Fibroblast of skin of back (primary cell): ENCODE data around the gene FIZ1.

Experiments
- DNase-seq: peaks from one replicate; pipeline ENCODE4 v3.0.0-alpha.2; 2013

The FIZ1 gene

DNA sequence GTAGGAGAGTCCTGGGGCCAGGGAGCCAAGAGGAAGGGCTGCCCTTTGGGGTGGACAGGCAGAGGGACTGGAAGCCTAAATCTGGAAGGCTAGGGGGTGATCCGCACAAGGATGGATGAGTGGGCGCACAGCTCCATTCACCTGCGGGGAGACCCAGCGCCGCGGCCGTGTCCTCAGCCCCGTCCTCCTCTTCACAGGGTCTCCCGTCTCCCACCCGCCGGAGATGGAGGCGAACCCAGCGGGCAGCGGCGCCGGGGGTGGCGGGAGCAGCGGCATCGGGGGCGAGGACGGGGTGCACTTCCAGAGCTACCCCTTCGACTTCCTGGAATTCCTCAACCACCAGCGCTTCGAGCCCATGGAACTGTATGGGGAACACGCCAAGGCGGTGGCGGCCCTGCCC is 14.1 kb upstream of the FIZ1 start:
- no peak for DNase-seq

DNA sequence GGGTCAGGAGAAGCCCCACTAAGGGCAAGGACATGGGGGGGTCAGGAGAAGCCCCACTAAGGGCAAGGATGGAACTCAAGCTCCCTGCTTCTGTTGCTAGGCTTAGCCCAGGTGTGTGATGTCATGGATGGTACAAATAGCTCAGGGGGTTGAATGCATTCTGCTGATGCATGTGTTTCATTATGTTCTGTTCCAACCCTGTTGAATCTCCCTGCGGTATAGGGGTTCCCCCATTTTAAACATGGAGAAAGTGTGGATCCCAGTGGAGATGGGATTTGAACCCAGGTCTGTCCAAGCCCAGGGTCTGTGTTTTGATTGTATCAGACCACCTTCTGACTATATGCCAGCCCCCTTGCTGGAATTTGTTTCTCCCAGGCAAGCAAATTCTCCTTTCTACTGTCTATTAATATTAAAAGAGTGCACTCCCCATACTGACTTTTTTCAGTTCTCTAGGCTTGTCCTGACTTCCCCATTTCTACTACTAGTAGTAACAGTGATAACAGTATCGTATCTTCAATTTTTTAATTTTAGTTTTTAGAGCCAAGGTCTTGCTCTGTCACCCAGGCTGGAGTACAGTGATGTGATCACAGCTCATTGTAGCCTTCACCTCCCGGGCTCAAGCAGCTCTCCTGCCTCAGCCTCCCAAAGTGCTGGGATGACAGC is 12.8 kb upstream of the FIZ1 start:
- no peak for DNase-seq

DNA sequence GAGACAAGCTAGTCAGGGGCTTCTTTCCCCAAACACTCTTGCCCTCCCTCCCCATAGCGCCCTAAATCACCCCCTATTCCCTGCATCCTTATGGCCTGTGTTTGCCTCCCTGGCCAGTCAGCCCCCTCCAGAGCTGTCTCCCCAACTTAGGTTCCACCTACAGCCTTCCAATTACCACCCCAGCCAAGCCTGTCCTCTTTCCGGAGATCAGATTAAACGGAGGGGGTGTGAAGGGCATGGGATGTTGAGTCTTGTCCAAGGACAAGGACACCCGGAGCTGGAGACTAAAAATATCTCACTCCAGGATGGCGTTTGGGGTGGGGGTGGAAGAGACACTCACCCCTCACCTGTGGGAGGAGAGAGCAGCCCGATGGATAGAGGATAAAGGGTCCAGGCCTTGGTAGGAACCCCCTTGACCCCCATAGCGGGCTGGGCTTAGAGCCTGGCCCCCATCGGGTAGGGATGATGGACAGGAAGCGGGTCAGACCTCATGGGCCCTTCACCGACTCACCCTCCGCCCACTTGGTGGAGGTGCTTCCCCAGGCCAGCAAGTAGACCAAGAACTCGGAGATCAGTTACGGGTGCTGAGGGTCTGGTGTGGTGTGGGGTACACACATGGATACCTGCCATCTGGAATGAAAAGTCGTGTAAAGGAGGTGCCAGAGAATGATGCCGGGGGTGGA is 12.1 kb upstream of the FIZ1 start:
- DNase-seq = no peak

DNA sequence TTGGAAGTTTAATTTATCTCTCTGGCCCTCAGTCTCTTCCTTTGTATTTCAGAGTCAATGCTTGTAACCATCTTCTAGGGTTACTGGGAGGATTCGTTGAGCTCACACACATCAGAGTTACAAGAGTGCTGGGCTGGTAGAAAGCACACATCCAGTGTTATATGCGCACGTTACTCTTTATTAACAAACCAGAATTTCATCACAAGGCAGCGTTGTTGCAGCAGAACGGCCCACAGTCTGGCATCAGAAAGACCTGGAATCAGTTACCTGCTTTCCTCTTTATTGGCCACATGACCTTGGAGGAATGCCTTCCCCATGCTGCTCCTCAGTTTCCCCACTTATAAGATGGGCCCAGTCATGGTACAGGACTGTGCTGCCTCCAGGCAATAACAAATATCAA is 10.0 kb upstream of the FIZ1 start:
- DNase-seq = no peak

DNA sequence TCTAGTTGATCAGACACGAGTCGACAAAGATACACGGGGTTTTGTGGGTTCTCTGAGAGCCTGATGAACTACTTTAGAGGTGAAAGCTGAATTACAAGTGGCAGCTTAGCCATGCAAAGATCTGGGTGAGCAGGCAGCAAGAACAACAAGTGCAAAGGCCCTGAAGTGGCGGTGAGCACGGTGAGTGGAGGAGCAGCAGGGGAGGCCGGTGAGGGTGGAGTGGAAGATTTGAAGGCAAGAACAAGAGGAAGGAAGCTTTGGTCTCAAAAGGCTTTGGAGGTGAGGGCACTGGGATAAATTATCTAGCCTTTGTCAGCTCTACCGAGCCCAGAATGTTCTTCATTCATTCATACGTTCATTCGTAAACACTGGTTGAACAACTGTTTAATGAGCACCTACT is 7.5 kb upstream of the FIZ1 start:
- no peak for DNase-seq

DNA sequence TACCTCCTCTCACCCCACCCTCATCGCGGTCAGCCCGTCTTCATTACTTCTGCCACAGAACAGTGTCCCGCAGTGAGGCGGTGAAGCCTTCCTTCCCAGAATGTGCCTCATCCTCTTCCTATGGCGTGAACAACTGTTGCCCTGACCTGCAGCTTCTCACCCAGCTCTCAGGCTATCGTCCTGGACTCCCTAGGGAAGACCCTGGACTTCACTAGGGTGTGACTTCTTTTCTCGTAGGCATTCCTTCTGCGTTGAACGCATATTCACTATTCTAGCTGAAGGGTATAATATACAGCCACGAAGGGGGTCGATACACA is 7.1 kb upstream of the FIZ1 start:
- no peak for DNase-seq

DNA sequence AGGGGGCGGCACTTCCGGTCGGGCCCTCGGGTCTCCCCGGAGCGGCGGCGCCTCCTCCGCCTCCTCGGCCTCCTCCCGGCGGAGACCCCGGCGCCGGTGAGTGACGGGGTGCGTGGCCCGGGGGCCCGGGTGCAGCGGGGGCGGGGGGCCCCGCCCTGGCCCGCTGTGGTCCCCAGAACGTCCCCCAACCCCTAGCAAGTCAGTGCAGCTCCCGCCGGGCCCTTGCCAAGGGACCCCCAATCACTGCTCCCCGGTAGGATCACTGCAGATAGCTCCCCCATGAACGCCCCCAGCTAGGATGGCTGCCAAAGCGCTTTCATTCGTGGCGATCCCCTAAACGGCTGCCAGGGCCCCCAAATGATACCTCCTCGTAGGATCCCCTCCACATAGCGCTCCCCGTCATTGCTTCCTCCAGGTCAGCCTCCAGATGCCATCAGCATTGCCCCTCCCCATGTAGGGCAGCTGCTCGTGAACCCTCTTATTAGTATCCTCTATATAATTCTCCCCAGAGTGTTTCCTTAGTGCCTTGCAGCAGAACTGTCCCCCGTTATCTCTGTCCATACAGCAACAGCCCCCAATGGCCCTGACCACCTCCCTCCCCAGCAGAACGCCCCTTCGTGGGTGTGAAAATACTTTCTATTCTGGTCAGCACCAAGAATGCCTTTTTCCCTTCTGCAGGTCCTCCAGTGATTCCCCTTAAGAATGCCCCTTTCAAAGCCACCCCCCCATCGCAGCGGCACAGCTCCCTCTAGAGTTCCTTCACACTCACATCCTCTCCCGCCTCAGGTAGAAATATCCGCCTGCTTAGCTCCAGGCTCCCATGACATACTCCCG is 6.5 kb upstream of the FIZ1 start, which contains the start of gene ZNF865:
ZNF865 (plus strand) TSS at position 11 of the 834 bp plus-strand sequence. CDS start 7,972 bp downstream, outside the sequence.
- DNase-seq = peak; percentile 85

DNA sequence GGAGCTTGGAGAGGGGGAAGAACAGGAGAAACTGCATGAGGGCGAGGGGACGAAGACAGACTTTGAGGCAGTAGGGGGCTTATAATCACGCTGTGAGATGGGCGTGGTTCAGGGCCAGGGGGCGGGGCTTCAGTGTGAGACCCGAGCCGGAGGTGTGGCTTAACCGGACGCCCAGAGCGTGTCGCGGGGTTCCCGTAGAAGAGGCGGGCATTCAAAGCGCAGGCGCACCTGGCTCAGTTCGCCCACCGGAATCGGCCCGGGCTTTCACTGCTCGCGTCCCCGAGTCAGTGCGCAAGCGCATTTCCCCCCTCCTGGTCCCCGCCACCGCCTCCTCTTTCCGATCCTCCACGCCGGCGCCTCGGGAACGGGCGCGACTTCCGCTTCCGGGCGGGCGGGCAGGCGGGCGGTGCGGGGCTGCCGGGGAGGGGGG is 5.9 kb upstream of the FIZ1 start:
- DNase-seq = peak; percentile 96

DNA sequence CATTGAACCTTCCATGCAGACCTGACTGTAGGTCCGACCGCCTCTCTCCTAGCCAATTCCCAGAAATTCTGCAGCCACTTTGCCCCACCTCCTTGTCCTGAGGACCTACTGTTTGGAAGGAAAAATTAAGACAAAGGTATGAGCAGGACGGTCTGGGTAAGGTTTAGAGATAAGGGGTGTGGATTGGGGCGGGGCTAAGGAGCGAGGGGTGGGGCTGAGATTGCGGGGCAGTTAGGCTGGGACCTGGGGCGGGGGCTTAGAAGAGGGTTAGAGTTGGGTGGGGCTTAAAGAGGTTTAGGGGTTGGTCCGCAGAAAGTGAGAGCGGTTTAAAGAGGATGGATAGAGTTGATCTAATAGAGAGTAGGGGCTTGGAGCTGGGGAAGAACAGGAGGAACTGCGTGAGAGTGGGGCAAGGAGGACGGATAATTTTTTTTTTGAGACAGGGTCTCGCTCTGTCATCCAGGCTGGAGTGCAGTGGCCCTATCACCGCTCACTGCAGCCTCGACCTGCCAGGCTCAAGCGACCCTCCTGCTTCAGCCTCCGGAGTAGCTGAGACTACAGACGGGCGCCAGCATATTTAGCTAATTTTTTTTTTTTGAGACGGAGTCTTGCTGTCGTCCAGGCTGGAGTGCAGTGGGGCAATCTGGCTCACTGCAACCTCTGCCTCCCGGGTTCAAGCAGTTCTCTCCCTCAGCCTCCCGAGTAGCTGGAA is 4.4 kb upstream of the FIZ1 start:
- no peak for DNase-seq

DNA sequence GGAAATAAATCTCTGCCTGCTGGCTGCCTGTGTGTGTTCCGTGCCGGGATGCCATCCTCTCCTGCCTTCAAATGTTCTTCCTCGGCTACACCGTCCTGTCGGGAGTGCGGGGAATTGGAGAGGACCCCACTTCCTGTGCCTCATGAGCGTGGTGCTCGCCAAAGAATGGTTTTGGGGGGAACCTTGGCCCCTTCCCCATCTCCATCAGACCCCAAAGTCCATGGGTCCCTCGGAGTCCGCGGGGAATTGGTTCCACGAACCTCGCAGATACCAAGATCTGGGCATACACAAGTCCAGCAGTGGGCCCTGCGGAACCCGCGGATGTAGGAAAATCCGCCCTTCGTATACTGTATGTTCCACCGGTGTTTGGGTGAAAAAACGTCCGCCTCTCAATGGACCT is 3.8 kb upstream of the FIZ1 start:
- DNase-seq = no peak

DNA sequence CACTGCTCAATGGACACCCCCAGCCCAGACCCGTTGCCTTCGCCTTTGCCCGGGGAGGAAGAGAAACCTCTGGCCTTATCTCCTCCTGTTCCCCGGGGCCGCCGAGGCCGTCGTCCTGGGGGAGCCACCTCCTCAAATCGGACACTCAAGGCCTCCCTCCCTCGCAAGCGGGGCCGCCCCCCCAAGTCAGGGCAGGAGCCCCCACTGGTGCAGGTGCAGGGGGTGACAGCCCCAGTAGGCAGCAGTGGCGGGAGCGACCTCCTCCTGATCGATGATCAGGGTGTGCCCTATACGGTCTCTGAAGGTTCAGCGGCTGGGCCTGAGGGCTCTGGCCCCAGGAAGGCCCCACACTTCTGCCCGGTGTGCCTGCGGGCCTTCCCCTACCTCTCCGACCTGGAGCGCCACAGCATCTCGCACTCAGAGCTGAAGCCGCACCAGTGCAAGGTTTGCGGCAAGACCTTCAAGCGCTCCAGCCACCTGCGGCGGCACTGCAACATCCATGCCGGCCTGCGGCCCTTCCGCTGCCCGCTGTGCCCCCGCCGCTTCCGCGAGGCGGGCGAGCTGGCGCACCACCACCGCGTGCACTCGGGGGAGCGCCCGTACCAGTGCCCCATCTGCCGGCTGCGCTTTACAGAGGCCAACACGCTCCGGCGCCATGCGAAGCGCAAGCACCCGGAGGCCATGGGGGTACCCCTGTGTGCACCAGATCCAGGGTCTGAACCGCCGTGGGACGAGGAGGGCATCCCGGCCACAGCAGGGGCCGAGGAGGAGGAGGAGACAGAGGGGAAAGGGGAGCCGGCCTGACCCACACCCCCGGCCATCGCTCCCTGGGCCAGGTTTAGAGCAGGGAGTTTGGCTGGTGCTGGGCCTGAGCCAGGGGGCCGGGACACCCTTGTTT is 3.0 kb upstream of the FIZ1 start:
- no peak for DNase-seq

DNA sequence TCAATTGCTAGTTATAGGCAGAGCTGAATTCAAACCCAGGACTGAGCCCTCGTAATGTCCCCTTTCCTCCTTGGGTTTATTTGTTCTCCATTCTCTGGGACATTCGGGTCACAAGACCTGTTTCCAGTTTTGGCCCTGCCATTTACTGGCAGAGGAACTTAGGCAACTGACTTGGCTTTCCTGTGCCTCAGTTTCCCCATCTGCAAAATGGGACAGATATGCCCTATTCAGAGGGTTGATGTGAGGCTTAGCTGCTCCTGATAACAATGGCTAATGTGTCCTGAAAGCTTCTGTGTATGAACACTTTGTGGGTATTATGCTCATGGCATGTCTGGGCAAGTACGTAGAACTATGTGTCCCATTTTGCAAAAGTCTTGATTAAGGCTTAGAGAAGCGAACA is 1.8 kb upstream of the FIZ1 start:
- DNase-seq = no peak

DNA sequence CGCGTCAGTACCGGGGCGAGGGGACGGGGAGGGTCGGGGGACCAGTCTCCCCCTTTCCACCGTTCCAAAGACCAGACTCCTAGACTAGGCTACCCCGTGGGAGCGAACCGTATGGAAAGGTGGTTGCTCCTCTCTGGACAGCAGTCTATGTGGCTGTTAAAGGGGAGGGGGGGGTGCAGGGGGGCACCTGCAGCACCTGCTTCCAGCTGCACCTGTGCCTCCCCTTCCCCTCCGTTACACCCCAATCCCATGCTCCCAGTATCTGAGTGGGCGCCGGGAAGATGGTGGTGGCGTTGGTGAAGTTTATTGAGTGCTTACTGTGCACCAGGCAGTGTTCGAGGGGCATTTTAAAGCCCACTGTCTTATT is 1.3 kb upstream of the FIZ1 start:
- no peak for DNase-seq

DNA sequence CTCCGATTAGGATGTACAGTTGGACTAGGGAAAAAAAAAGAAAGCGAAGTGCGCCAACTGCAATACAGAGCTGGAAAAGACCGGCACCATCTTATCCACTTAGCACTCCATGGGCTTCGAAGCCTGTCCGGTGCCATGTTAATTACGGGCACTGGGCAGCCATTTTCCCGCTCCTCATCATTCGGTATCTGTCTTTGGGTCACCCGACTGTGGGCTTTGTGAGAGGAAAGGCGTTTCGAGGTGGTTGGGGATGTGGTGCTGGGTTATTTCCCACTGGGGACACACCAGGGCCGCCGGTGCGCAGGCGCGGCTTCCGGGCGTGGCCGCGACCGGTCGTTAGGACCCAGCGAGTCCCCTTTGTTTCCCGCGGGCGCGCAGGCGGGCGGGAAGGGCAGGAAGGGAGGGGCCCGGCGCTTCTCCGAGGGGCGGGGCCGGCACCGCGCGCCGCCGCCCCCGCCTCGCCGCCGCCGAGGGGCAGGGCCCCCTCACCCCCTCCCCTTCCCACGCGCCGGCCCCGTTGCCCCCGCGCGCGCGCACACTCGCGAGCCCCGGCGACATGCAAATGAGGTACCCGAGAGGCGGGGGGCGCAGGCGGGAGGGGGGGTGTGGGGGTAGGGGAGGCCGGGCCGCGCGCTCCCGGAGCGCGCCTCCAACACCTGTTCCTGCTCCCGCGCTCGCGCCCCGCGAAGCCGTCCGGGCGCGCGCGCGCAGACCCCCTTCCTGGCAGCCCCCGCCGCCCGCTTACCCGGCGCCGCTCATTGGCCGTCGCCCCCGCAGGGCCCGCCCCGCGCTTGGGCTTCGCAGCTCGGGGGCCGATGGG is 735 bp upstream of the FIZ1 start, which contains the start of gene ZNF524:
ZNF524 (plus strand) TSS at position 447 of the 820 bp plus-strand sequence. CDS start 1,825 bp downstream, outside the sequence.
- DNase-seq = peak; percentile 89

DNA sequence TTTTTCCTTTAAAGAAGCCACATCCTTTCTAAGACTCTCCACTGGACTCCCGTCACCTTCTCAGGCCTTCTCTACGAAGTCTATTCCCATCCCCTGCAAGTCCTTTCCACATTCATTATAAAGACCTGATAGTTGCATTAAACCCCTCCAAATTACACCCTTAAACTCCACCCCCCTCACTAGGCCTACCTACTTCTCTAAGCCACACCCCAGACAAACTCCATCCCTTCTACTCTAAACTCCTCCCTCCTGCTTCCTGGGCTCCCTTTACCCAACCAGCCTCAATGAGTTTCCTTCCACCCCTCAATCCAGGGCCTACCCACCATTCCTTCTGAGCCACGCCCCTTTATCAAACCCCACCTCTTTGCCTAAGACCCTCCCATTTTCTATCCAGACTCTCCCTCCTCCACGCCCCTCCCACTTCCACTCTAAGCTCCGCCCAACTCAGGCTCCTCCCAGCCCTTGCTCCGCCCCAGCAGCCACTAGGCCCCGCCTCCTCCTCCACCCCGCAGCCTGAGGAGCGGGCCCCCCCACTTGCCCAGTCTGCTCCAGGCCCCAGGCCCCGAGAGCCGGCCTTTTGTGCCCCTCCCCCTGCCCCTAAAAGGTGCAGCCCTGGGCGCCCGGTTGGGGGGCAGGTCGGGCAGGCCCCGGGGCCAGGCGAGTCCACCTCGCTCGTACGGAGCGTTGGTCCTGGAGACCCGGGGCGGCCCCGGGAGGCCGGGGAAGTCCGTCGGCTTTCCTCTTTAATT is 424 bp downstream of the FIZ1 start:
- peak; percentile 95 for DNase-seq

DNA sequence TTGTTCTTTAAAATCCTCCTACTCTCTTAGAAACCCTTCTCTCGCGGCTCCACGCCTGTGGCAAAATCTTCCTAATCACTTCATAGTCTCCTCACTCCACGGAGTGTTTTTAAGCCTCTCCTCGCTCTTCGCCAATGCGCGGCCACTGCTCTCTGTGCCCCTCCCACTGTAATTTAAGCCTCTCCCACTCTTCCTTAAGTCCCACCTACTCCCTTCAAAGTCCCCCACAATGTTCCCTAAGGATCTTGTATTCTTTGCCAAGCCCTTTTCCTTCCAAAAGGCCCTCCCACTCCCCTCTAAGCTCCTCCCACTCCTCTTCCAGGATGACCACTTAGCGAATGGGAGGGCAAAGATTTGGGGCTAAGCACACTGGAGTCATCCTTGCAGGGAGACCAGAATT is 1.3 kb downstream of the FIZ1 start:
- DNase-seq = no peak

DNA sequence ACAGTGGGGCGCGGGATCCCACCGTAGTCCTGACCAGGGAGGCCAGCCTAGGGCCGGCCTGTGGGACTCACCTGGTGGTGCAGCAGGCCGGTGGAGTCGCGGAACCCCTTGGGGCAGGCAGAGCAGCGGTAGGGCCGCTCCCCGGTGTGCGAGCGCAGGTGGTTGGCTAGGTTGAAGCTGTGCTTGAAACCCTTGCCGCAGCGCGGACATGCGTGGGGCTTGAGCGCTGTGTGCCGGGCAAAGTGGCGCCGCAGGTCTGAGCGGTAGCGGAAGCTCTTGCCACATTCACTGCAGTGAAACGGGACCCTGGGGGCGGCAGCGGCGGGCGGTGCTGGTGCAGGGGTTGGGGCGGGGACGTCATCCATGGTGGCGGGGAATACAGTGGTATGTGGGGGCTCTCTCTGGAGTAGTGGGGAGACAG is 1.8 kb downstream of the FIZ1 start:
- no peak for DNase-seq

DNA sequence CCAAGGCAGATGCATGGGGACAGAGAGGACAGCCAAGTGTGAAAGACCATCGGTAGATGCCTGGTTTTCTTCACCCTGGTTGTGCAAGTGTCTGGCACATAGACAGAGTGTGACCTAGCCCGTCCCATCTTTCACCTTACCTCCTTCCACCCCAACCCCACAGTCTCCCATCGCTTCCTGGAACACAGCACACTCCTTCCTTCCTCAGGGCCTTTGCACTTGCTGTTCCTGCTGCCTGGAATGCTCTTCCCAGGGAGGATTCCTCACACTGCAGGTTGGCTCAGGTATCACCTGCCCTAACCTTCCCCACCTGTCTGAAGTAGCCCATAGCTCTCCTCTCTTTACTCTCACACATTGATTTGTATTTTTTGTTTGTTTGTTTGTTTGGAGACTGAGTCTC is 3.0 kb downstream of the FIZ1 start:
- DNase-seq = no peak

DNA sequence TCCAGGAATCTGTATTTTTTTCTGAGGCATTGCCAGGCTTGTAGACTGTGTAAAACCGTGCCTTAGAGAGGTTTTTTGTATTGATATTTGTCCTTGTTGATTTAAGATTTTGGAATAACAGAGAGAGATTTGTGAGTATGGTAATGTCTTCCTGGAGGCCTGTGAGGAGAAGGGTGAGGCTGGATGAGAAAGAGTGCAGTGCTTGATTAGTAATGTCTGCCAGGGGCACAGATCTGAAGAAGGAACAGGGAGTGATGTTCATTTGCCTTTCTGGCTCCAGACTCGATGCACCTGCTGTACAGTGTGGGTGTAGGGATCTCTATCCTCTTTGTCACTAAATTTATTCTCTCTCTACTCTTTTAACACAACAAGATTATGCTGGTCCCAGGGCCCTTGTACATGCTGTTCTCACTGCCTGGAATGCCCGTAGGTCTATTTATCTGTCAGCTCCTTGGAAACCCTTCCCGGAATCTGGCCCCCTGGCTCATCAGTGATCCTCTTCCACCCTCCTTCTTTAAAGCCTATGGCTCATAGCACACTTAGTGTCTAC is 4.2 kb downstream of the FIZ1 start:
- no peak for DNase-seq
